GM19328 (cell line): ENCODE data around the gene ALPK3.

ENCODE experiments used
- ATAC-seq: cut with Tn5 transposase; IDR thresholded peaks from one replicate; pipeline ENCODE4 v1.9.1; 2021; ENCODE audit warnings: mild to moderate bottlenecking, moderate library complexity; ENCODE audit not compliant: unreplicated experiment

ALPK3 gene

GRCh38 chr15:84797212-84797611 lies 19.9 kb upstream of the ALPK3 start:
- no peak for ATAC-seq

- ATAC-seq, result no peak
Measured at GRCh38 chr15:84797801-84798200, 19.4 kb upstream of the ALPK3 start.

- no peak for ATAC-seq
Measured at GRCh38 chr15:84798436-84798946, 18.7 kb upstream of the ALPK3 start.

- no peak for ATAC-seq
Measured at GRCh38 chr15:84799511-84800187, 17.5 kb upstream of the ALPK3 start.

GRCh38 chr15:84800365-84800806 lies 16.8 kb upstream of the ALPK3 start:
- no peak for ATAC-seq

- no peak for ATAC-seq
Measured at GRCh38 chr15:84804005-84804900, 12.9 kb upstream of the ALPK3 start.

GRCh38 chr15:84805221-84805620 lies 11.9 kb upstream of the ALPK3 start:
- ATAC-seq, result no peak

GRCh38 chr15:84807228-84807627 lies 9.9 kb upstream of the ALPK3 start:
- ATAC-seq, result no peak

- no peak for ATAC-seq
Measured at GRCh38 chr15:84810073-84810840, 6.9 kb upstream of the ALPK3 start.

GRCh38 chr15:84811151-84811550 lies 6.0 kb upstream of the ALPK3 start:
- no peak for ATAC-seq

- no peak for ATAC-seq
Measured at GRCh38 chr15:84811828-84812227, 5.3 kb upstream of the ALPK3 start.

GRCh38 chr15:84812842-84813241 lies 4.3 kb upstream of the ALPK3 start:
- ATAC-seq, result no peak

- ATAC-seq, result no peak
Measured at GRCh38 chr15:84813435-84813834, 3.7 kb upstream of the ALPK3 start.

- no peak for ATAC-seq
Measured at GRCh38 chr15:84813931-84814330, 3.2 kb upstream of the ALPK3 start.

GRCh38 chr15:84814916-84815315 lies 2.2 kb upstream of the ALPK3 start:
- ATAC-seq, result no peak

GRCh38 chr15:84817466-84818081 lies 418 bp downstream of the ALPK3 start:
- no peak for ATAC-seq

- ATAC-seq, result no peak
Measured at GRCh38 chr15:84818261-84819131, 1.3 kb downstream of the ALPK3 start.

- no peak for ATAC-seq
Measured at GRCh38 chr15:84819291-84819768, 2.2 kb downstream of the ALPK3 start.

- ATAC-seq, result no peak
Measured at GRCh38 chr15:84819791-84820190, 2.6 kb downstream of the ALPK3 start.
